ENCODE results near the gene CPSF4L. TPM values are rescaled to one million over a fixed set of nuclear protein-coding genes. Genes with fewer than 3 reads are reported as not detected.

CPSF4L gene
- total RNA-seq, 1 donor from 2014 or later: not detected

GRCh38 chr17:73231395-73231794 lies 30.3 kb downstream of the CPSF4L start:
- intact Hi-C loops (cut with micrococcal nuclease): loop anchor here (10.0 kb wide), 1 partner anchor 1643 kb away; the partner anchor contains the start of gene FDXR
- no peak for DNase-seq (ENCODE audit: low spot score)

GRCh38 chr17:73230088-73230487 lies 31.6 kb downstream of the CPSF4L start:
- Mint-ChIP-seq H3K27ac (no peak overlapping the region), H3K4me3 (ENCODE audit: low read depth) (peak overlapping the region; percentile 87), H3K9me3 (no peaks in the 10 kb centered on the region), H3K4me1 (ENCODE audit: low read depth) (peaks cover 60% of the 10 kb centered on the region), H3K27me3 (ENCODE audit: low read depth) (no peaks in the 10 kb centered on the region), H3K36me3 (ENCODE audit: low read depth) (peaks cover 29% of the 10 kb centered on the region)
- intact Hi-C loops (cut with micrococcal nuclease): loop anchor here (10.0 kb wide), 1 partner anchor 1645 kb away; the partner anchor contains the start of gene FDXR
- no peak for DNase-seq (ENCODE audit: low spot score)

More at GRCh38 chr17:73231395-73231794, 30.3 kb downstream of the CPSF4L start:
- H3K4me3 Mint-ChIP-seq (ENCODE audit: low read depth): peak overlapping the region; percentile 87
- H3K4me1 Mint-ChIP-seq (ENCODE audit: low read depth): peaks cover 57% of the 10 kb centered on the region
- H3K27me3 Mint-ChIP-seq (ENCODE audit: low read depth): no peaks in the 10 kb centered on the region
- H3K36me3 Mint-ChIP-seq (ENCODE audit: low read depth): peaks cover 32% of the 10 kb centered on the region
- no peaks in the 10 kb centered on the region for H3K9me3 Mint-ChIP-seq
- peak overlapping the region; percentile 93 for H3K27ac Mint-ChIP-seq

DNA sequence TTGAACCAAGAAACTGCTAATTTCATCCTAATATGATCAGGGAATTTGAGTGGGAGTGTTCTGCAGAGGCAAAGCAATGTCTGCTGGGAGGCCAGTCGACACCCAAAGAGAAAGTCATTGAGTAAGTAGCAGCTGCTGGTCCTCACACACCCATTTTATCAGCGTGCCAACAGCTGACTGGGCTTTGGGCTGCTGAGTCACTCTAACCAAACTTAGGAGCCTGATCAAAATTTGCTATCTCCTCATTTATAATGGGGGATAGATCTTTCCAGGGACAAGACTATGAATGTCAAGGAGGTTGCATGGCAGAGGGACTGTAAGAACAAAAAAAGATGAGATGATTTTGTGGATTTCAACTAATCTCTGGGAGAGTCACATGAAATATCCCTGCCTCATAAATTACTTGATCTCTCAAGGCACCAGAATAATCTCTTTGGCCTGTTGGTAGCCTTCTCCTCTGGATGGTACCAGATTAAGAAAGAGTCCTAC lies 32.9 kb downstream of the CPSF4L start:
- Mint-ChIP-seq H3K27me3 (ENCODE audit: low read depth) (no peaks in the 10 kb centered on the region), H3K27ac (peak overlapping the region; percentile 6), H3K4me3 (ENCODE audit: low read depth) (peak overlapping the region; percentile 3), H3K4me1 (ENCODE audit: low read depth) (peaks cover 62% of the 10 kb centered on the region), H3K9me3 (no peaks in the 10 kb centered on the region), H3K36me3 (ENCODE audit: low read depth) (peaks cover 32% of the 10 kb centered on the region)
- DNase-seq (ENCODE audit: low spot score): no peak
- intact Hi-C loops (cut with micrococcal nuclease): loop anchor here (2.0 kb wide), 1 partner anchor 18 kb away; no protein-coding TSS in a partner anchor

GRCh38 chr17:73227944-73228343 lies 33.7 kb downstream of the CPSF4L start:
- Mint-ChIP-seq H3K27me3 (ENCODE audit: low read depth) (no peaks in the 10 kb centered on the region), H3K36me3 (ENCODE audit: low read depth) (peaks cover 28% of the 10 kb centered on the region), H3K4me3 (ENCODE audit: low read depth) (no peak overlapping the region), H3K9me3 (no peaks in the 10 kb centered on the region), H3K4me1 (ENCODE audit: low read depth) (peaks cover 57% of the 10 kb centered on the region), H3K27ac (no peak overlapping the region)
- intact Hi-C loops (cut with micrococcal nuclease): loop anchor here (1.0 to 2.0 kb wide), 2 partner anchors 17 to 37 kb away; no protein-coding TSS in a partner anchor
- DNase-seq (ENCODE audit: low spot score): no peak

- Mint-ChIP-seq H3K27ac (peak overlapping the region; percentile 65), H3K4me3 (ENCODE audit: low read depth) (peak overlapping the region; percentile 47), H3K36me3 (ENCODE audit: low read depth) (peaks cover 30% of the 10 kb centered on the region), H3K27me3 (ENCODE audit: low read depth) (no peaks in the 10 kb centered on the region), H3K9me3 (no peaks in the 10 kb centered on the region), H3K4me1 (ENCODE audit: low read depth) (peaks cover 58% of the 10 kb centered on the region)
- DNase-seq (ENCODE audit: low spot score): no peak
- intact Hi-C loops (cut with micrococcal nuclease): loop anchor here (1.0 kb wide), 1 partner anchor 36 kb away; no protein-coding TSS in a partner anchor
Measured at GRCh38 chr17:73227379-73227778, 34.3 kb downstream of the CPSF4L start.

DNA sequence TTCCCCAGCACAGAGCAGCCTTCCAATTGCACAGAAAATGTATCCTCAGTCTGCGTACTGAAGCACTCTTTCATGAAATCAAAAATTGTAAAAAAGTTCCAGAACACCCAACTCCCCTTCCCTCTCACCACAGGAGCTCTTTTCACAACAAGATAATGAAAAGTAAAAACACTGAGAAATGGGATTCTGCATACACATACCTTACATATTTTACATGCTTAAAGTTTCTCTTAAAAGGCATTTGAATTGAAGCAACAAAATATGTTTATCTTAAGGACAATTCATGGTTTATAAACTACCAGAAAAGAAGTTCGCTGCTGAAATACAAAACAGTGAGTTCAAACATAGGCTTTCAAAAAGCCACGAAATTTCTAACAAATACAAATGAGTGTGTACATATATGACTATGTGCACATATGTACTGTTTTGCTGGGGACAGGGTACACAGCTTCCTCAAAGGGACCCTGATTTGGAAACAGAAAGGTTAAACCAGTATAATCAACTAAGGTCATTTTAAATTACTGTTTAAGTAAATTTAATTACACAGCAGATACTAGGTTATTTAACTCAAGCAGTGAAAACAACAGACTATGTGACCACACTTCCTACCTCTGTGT lies 35.0 kb downstream of the CPSF4L start:
- intact Hi-C loops (cut with micrococcal nuclease): loop anchor here (1.0 kb wide), 1 partner anchor 35 kb away; no protein-coding TSS in a partner anchor
- H3K27ac Mint-ChIP-seq: peak overlapping the region; percentile 65

GRCh38 chr17:73224663-73225305 lies 36.9 kb downstream of the CPSF4L start:
- Mint-ChIP-seq H3K4me1 (ENCODE audit: low read depth) (peaks cover 49% of the 10 kb centered on the region), H3K9me3 (no peaks in the 10 kb centered on the region), H3K4me3 (ENCODE audit: low read depth) (no peak overlapping the region), H3K36me3 (ENCODE audit: low read depth) (peaks cover 30% of the 10 kb centered on the region), H3K27me3 (ENCODE audit: low read depth) (no peaks in the 10 kb centered on the region), H3K27ac (peak overlapping the region; percentile 57)
- DNase-seq (ENCODE audit: low spot score): no peak
- intact Hi-C loops (cut with micrococcal nuclease): no loop called here

More for the DNA sequence above, 35.0 kb downstream of the CPSF4L start:
- H3K9me3 Mint-ChIP-seq: no peaks in the 10 kb centered on the region
- peak overlapping the region; percentile 47 for H3K4me3 Mint-ChIP-seq (ENCODE audit: low read depth)
- no peaks in the 10 kb centered on the region for H3K27me3 Mint-ChIP-seq (ENCODE audit: low read depth)
- DNase-seq (ENCODE audit: low spot score): no peak
- H3K36me3 Mint-ChIP-seq (ENCODE audit: low read depth): peaks cover 30% of the 10 kb centered on the region
- peaks cover 59% of the 10 kb centered on the region for H3K4me1 Mint-ChIP-seq (ENCODE audit: low read depth)

- Mint-ChIP-seq H3K27me3 (ENCODE audit: low read depth) (no peaks in the 10 kb centered on the region), H3K27ac (no peak overlapping the region), H3K36me3 (ENCODE audit: low read depth) (peaks cover 29% of the 10 kb centered on the region), H3K9me3 (no peaks in the 10 kb centered on the region), H3K4me1 (ENCODE audit: low read depth) (peaks cover 46% of the 10 kb centered on the region), H3K4me3 (ENCODE audit: low read depth) (no peak overlapping the region)
- intact Hi-C loops (cut with micrococcal nuclease): no loop called here
- no peak for DNase-seq (ENCODE audit: low spot score)
Measured at GRCh38 chr17:73224237-73224636, 37.4 kb downstream of the CPSF4L start.

DNA sequence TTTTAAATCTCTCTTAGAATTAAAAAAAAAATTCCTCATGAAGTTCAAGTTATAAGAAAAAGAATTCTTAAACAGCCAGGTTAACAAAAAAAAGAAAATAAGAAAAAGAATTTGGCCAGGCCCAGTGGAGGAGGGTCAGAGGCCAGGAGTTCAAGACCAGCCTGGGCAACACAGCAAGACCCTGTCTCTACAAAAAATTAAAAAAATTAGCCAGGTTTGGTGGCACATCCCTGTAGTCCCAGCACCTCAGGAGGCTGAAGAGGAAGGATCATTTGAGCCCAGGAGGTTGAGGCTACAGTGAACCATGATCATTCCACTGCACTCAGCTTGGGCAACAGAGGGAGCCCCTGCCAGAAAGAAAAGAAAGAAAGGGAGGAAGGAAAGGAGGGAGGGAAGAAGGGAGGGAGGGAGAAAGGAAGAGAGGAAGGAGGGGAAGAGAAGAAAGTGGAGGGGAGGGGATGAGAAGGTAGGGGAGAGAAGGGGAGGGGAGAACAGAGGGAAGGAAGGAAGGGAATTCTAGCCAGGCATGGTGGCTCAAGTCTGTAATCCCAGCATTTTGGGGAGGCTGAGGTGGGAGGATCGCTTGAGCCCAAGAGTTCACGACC lies 38.0 kb downstream of the CPSF4L start:
- intact Hi-C loops (cut with micrococcal nuclease): no loop called here
- H3K36me3 Mint-ChIP-seq (ENCODE audit: low read depth): peaks cover 28% of the 10 kb centered on the region
- DNase-seq (ENCODE audit: low spot score): no peak
- no peak overlapping the region for H3K27ac Mint-ChIP-seq
- no peaks in the 10 kb centered on the region for H3K9me3 Mint-ChIP-seq
- H3K27me3 Mint-ChIP-seq (ENCODE audit: low read depth): no peaks in the 10 kb centered on the region
- H3K4me3 Mint-ChIP-seq (ENCODE audit: low read depth): no peak overlapping the region
- H3K4me1 Mint-ChIP-seq (ENCODE audit: low read depth): peaks cover 41% of the 10 kb centered on the region

DNA sequence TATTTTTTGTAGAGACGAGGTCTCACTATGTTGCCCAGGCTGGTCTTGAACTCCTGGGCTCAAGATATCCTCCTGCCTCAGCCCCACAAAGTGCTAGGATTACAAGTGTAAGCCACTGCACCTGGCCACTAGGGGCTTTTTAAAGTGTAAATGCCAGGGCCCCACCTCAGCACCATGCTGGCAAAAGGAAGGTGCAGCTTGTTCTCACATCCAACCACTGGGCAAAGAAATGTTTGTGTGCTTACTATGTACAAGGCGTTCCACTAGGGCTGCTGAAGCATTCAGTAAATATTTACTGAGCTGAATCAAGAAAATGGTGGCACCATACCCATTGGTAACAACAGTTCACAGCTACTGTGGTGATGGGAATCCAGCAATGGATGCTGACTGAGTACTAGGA lies 46.2 kb downstream of the CPSF4L start:
- H3K4me3 Mint-ChIP-seq (ENCODE audit: low read depth): no peak overlapping the region
- no peaks in the 10 kb centered on the region for H3K27me3 Mint-ChIP-seq (ENCODE audit: low read depth)
- H3K4me1 Mint-ChIP-seq (ENCODE audit: low read depth): peaks cover 25% of the 10 kb centered on the region
- H3K27ac Mint-ChIP-seq: no peak overlapping the region
- peaks cover 47% of the 10 kb centered on the region for H3K36me3 Mint-ChIP-seq (ENCODE audit: low read depth)
- no peak for DNase-seq (ENCODE audit: low spot score)
- intact Hi-C loops (cut with micrococcal nuclease): no loop called here
- no peaks in the 10 kb centered on the region for H3K9me3 Mint-ChIP-seq

GRCh38 chr17:73214851-73215250 lies 46.8 kb downstream of the CPSF4L start:
- DNase-seq (ENCODE audit: low spot score): no peak
- intact Hi-C loops (cut with micrococcal nuclease): no loop called here
- Mint-ChIP-seq H3K27me3 (ENCODE audit: low read depth) (no peaks in the 10 kb centered on the region), H3K4me1 (ENCODE audit: low read depth) (peaks cover 30% of the 10 kb centered on the region), H3K9me3 (no peaks in the 10 kb centered on the region), H3K4me3 (ENCODE audit: low read depth) (no peak overlapping the region), H3K27ac (no peak overlapping the region), H3K36me3 (ENCODE audit: low read depth) (peaks cover 49% of the 10 kb centered on the region)

DNA sequence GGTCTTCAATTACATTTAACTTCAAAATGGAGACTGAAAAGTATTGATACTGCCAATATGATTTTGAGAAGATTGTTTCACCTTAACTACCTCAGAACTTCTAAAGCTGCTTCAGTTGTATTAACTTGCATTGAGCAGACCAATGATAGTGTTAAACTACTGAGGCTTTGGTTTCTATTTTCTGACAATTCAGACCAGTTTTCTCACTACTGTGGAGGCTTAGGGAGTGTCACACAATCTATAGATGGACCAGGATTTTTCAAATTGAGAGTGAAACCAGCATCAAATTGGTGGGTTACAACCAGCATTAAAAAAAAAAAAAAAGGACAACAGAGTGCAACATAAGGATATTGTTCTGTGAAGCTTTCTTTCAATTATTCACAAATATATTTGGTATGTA lies 47.7 kb downstream of the CPSF4L start:
- no peak for DNase-seq (ENCODE audit: low spot score)
- H3K4me1 Mint-ChIP-seq (ENCODE audit: low read depth): peaks cover 31% of the 10 kb centered on the region
- H3K4me3 Mint-ChIP-seq (ENCODE audit: low read depth): no peak overlapping the region
- no peaks in the 10 kb centered on the region for H3K9me3 Mint-ChIP-seq
- H3K27me3 Mint-ChIP-seq (ENCODE audit: low read depth): no peaks in the 10 kb centered on the region
- intact Hi-C loops (cut with micrococcal nuclease): no loop called here
- peaks cover 53% of the 10 kb centered on the region for H3K36me3 Mint-ChIP-seq (ENCODE audit: low read depth)
- no peak overlapping the region for H3K27ac Mint-ChIP-seq

Measured in activated T-helper 2 cell treated with anti-CD3 and anti-CD28 coated beads, Interferon-gamma antibody, Interleukin-2, Interleukin-4, amounts not matched to agents 10 μg/mL and 5 μg/mL and 100 μg/mL, durations not matched to agents 14 hours and 24 hours and 36 hours (primary cell).